Measurements from ENCODE around the gene USP47. TPM values are rescaled to one million over a fixed set of nuclear protein-coding genes. Genes with fewer than 3 reads are reported as not detected.

The USP47 gene
- total and polyA plus RNA-seq, 2 of the 8 experiments (the other 6 are each of a cell fraction or from before 2014, with no cell fraction given) = 4.2 to 21.3 TPM

- no peak for TF ChIP-seq CHD7 (IDR thresholded peaks at IDR 0.05; ENCODE audit: insufficient replicate concordance, low read length)
- no peak for TF ChIP-seq KDM1A (IDR thresholded peaks at IDR 0.05; ENCODE audit: borderline replicate concordance, low read length)
- TF ChIP-seq CBX8 (IDR thresholded peaks at IDR 0.05; ENCODE audit: borderline replicate concordance, low read depth, low read length) = no peak
- no peak for TF ChIP-seq SIRT6 (IDR thresholded peaks at IDR 0.05; ENCODE audit: low read length)
- TF ChIP-seq POLR2A (IDR thresholded peaks at IDR 0.05; ENCODE audit: control extremely low read depth in 1 of 2, low read depth in 2 of 2, low read length in 2 of 2) = no peak
- no peak for TF ChIP-seq CBX5 (IDR thresholded peaks at IDR 0.05; ENCODE audit: low read depth, low read length)
Observed at GRCh38 chr11:11963842-11964773, 122.3 kb downstream of the USP47 start (continued).
